ENCODE results near the gene ALOX12B.

The ALOX12B gene

GRCh38 chr17:8119581-8120519 is 32.3 kb upstream of the ALOX12B start:
- H3K4me3 ChIP-seq (ENCODE audit: low read length): peak overlapping the region; percentile 22
- H3K27ac ChIP-seq (ENCODE audit: low read depth, low read length): no peak overlapping the region
- H2BK15ac ChIP-seq (replicated peaks; ENCODE audit: low read depth): no peak overlapping the region
- no peaks in the 10 kb centered on the region for H3K79me1 ChIP-seq (ENCODE audit: low read length)
- H4K8ac ChIP-seq (ENCODE audit: low read depth, low read length): no peak overlapping the region
- peak overlapping the region; percentile 45 for H3K4me2 ChIP-seq (ENCODE audit: low read length)
- no CpG with 5 or more reads among the region's 28 CpGs for WGBS (ENCODE audit: extremely low coverage, insufficient coverage, low lambda C conversion rate)
- H3K23ac ChIP-seq (ENCODE audit: low read length): no peak overlapping the region
- peak; percentile 96 for DNase-seq
- no peak overlapping the region for H3K4ac ChIP-seq (ENCODE audit: low read depth, low read length)
- H3K18ac ChIP-seq (ENCODE audit: low read length): no peak overlapping the region
- H3K4me1 ChIP-seq (ENCODE audit: control insufficient read depth, low read depth, low read length): peaks cover under 1% of the 10 kb centered on the region
- peak overlapping the region; percentile 36 for H3K9ac ChIP-seq (ENCODE audit: low read length)
- no peaks in the 10 kb centered on the region for H3K36me3 ChIP-seq (ENCODE audit: control insufficient read depth, insufficient read depth, low read length)
- peak overlapping the region; percentile 38 for H3K56ac ChIP-seq (ENCODE audit: low read length)
- no peak overlapping the region for H2BK5ac ChIP-seq (ENCODE audit: low read length)
- no peak overlapping the region for H2AK5ac ChIP-seq (ENCODE audit: low read length)
- no peak overlapping the region for H2BK120ac ChIP-seq (ENCODE audit: low read depth, low read length)
- H4K5ac ChIP-seq (ENCODE audit: low read length): no peak overlapping the region
- no peaks in the 10 kb centered on the region for H3K79me2 ChIP-seq (ENCODE audit: control insufficient read depth, insufficient read depth, low read length)
- H3K27me3 ChIP-seq (ENCODE audit: insufficient read depth, low read length, poor library complexity): peaks cover 32% of the 10 kb centered on the region

GRCh38 chr17:8118769-8119580 is 31.5 kb upstream of the ALOX12B start:
- no peaks in the 10 kb centered on the region for H3K79me2 ChIP-seq (ENCODE audit: control insufficient read depth, insufficient read depth, low read length)
- no peak overlapping the region for H2BK15ac ChIP-seq (replicated peaks; ENCODE audit: low read depth)
- H3K79me1 ChIP-seq (ENCODE audit: low read length): no peaks in the 10 kb centered on the region
- no peak overlapping the region for H3K18ac ChIP-seq (ENCODE audit: low read length)
- peaks cover 29% of the 10 kb centered on the region for H3K27me3 ChIP-seq (ENCODE audit: insufficient read depth, low read length, poor library complexity)
- H3K23ac ChIP-seq (ENCODE audit: low read length): no peak overlapping the region
- H3K27ac ChIP-seq (ENCODE audit: low read depth, low read length): no peak overlapping the region
- H2BK5ac ChIP-seq (ENCODE audit: low read length): no peak overlapping the region
- H4K8ac ChIP-seq (ENCODE audit: low read depth, low read length): no peak overlapping the region
- H3K4me1 ChIP-seq (ENCODE audit: control insufficient read depth, low read depth, low read length): no peaks in the 10 kb centered on the region
- H3K4me2 ChIP-seq (ENCODE audit: low read length): peak overlapping the region; percentile 95
- no peak overlapping the region for H3K4ac ChIP-seq (ENCODE audit: low read depth, low read length)
- H2BK120ac ChIP-seq (ENCODE audit: low read depth, low read length): no peak overlapping the region
- peak; percentile 86 for DNase-seq
- peak overlapping the region; percentile 51 for H3K9ac ChIP-seq (ENCODE audit: low read length)
- 97% methylated on average over 2 of the region's 38 CpGs for WGBS (ENCODE audit: extremely low coverage, insufficient coverage, low lambda C conversion rate)
- no peak overlapping the region for H2AK5ac ChIP-seq (ENCODE audit: low read length)
- peak overlapping the region; percentile 51 for H3K56ac ChIP-seq (ENCODE audit: low read length)
- H3K36me3 ChIP-seq (ENCODE audit: control insufficient read depth, insufficient read depth, low read length): no peaks in the 10 kb centered on the region
- H3K4me3 ChIP-seq (ENCODE audit: low read length): peak overlapping the region; percentile 57
- H4K5ac ChIP-seq (ENCODE audit: low read length): no peak overlapping the region

DNA sequence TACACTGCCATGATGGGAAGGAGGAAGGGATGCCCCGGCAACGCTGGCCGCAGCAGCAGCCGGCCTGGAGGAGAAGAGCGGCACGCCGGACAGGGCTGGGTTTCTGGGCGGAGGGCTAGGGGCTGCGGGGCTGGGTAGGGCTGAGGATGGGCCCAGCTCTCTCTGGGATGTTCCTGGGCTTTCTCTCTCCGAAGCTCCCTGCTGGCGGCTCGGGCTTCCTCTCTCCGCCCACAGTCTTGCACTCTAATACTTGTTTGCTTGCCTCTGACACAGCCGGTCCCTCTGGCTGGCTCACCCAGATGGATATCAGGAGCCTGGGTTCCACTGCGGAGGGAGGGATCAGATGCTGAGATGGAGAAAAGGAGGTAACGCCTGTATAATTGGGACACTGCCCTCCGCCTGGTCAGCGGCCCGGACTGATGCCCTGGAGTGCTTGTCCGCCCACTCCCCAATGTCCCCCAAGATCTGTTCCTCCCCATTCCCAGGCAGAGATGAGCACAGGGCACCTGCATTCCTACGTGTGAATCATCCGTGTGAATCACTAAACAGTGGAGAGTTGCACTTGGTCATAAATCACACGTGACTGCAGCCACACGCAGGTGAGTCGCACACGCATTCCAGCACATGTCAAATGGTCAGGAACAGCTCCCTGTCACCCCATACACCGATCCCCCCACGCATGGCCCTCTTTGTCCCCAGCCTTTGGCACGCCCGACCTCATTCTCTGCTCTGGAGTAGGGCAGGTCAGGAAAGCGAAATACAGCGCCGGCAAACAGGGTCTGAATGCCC is 30.7 kb upstream of the ALOX12B start, which contains the start of gene ALOXE3:
Gene ALOXE3, minus strand, starts transcription at position 535 of the 789 bp plus-strand sequence. Its CDS starts 524 bp downstream, at position 11.
- Histone ChIP-seq H3K36me3 (ENCODE audit: control insufficient read depth, insufficient read depth, low read length) (no peaks in the 10 kb centered on the region), H3K27me3 (ENCODE audit: insufficient read depth, low read length, poor library complexity) (peaks cover 26% of the 10 kb centered on the region), H2BK15ac (replicated peaks; ENCODE audit: low read depth) (no peak within 1 kb of the TSS), H3K79me2 (ENCODE audit: control insufficient read depth, insufficient read depth, low read length) (no peaks in the 10 kb centered on the region), H2AK5ac (ENCODE audit: low read length) (no peak within 1 kb of the TSS), H3K56ac (ENCODE audit: low read length) (peak within 1 kb of the TSS; percentile 72), H3K27ac (ENCODE audit: low read depth, low read length) (no peak within 1 kb of the TSS), H3K23ac (ENCODE audit: low read length) (no peak within 1 kb of the TSS), H4K5ac (ENCODE audit: low read length) (no peak within 1 kb of the TSS), H3K4me2 (ENCODE audit: low read length) (peak within 1 kb of the TSS; percentile 95), H2BK120ac (ENCODE audit: low read depth, low read length) (no peak within 1 kb of the TSS), H3K4ac (ENCODE audit: low read depth, low read length) (no peak within 1 kb of the TSS), H3K18ac (ENCODE audit: low read length) (no peak within 1 kb of the TSS), H3K79me1 (ENCODE audit: low read length) (no peaks in the 10 kb centered on the region), H3K9ac (ENCODE audit: low read length) (peak within 1 kb of the TSS; percentile 51), H3K4me1 (ENCODE audit: control insufficient read depth, low read depth, low read length) (no peaks in the 10 kb centered on the region), H4K8ac (ENCODE audit: low read depth, low read length) (no peak within 1 kb of the TSS), H3K4me3 (ENCODE audit: low read length) (peak within 1 kb of the TSS; percentile 57), H2BK5ac (ENCODE audit: low read length) (no peak within 1 kb of the TSS)
- WGBS (ENCODE audit: extremely low coverage, insufficient coverage, low lambda C conversion rate): no CpG with 5 or more reads among the region's 33 CpGs
- peak; percentile 74 for DNase-seq

DNA sequence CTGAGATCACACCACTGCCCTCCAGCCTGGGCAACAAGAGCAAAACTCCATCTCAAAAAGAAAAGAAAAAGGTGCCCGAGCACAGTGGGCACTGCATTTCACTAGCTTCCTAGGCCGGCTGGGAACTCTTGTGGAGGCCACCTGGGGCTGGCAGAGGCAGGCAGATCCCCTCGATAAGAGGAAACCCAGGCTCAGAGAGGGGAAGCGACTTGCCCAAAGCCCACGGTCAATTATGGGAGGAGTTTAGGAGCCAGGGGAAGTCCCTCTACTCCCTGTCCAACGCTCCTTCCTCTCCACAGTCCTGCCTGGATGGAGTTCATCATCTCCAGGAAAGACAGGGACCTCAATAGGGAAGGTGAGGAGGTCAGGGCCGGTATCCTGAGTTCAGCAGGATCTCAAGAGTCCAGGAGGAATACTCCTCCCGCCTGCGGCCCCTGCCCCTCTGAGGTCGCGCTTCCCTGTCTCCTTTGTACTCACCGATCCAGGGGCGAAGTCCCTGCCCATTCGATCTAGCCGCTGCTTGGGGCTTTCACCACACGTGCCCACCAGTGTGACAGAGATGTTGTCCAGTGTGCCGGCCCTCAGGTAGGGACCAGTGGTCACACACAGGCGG is 30.0 kb upstream of the ALOX12B start:
- H2BK15ac ChIP-seq (replicated peaks; ENCODE audit: low read depth): no peak overlapping the region
- WGBS (ENCODE audit: extremely low coverage, insufficient coverage, low lambda C conversion rate): no CpG with 5 or more reads among the region's 18 CpGs
- no peaks in the 10 kb centered on the region for H3K4me1 ChIP-seq (ENCODE audit: control insufficient read depth, low read depth, low read length)
- no peak overlapping the region for H2BK5ac ChIP-seq (ENCODE audit: low read length)
- H3K9ac ChIP-seq (ENCODE audit: low read length): peak overlapping the region; percentile 44
- no peak overlapping the region for H3K4ac ChIP-seq (ENCODE audit: low read depth, low read length)
- peak overlapping the region; percentile 24 for H3K4me3 ChIP-seq (ENCODE audit: low read length)
- H3K56ac ChIP-seq (ENCODE audit: low read length): peak overlapping the region; percentile 72
- no peak overlapping the region for H4K8ac ChIP-seq (ENCODE audit: low read depth, low read length)
- H3K27ac ChIP-seq (ENCODE audit: low read depth, low read length): no peak overlapping the region
- H2BK120ac ChIP-seq (ENCODE audit: low read depth, low read length): no peak overlapping the region
- H3K79me2 ChIP-seq (ENCODE audit: control insufficient read depth, insufficient read depth, low read length): no peaks in the 10 kb centered on the region
- H2AK5ac ChIP-seq (ENCODE audit: low read length): no peak overlapping the region
- H3K23ac ChIP-seq (ENCODE audit: low read length): no peak overlapping the region
- no peaks in the 10 kb centered on the region for H3K79me1 ChIP-seq (ENCODE audit: low read length)
- H3K18ac ChIP-seq (ENCODE audit: low read length): no peak overlapping the region
- no peaks in the 10 kb centered on the region for H3K36me3 ChIP-seq (ENCODE audit: control insufficient read depth, insufficient read depth, low read length)
- DNase-seq: peak; percentile 29
- H3K27me3 ChIP-seq (ENCODE audit: insufficient read depth, low read length, poor library complexity): peaks cover 20% of the 10 kb centered on the region
- H4K5ac ChIP-seq (ENCODE audit: low read length): no peak overlapping the region
- peak overlapping the region; percentile 95 for H3K4me2 ChIP-seq (ENCODE audit: low read length)

DNA sequence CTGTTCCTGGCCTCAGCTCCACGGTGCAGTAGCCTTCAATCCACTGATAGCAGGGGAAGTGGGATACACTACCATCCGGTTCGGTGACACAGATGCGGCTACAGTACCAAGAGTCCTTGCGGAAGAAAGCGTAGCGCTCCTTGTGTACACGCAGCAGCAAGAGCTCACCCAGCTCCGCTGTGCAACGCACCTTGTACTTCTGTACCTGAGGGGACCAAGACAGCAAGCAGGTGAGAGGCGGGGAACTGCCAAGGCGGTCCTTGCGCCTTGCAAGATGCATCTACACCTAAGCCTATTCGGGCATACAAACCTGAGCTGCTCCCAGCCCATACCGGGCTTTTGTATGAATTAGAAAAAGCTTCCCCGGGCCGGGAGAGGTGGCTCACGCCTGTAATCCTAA is 29.3 kb upstream of the ALOX12B start:
- no peak overlapping the region for H2AK5ac ChIP-seq (ENCODE audit: low read length)
- no peaks in the 10 kb centered on the region for H3K4me1 ChIP-seq (ENCODE audit: control insufficient read depth, low read depth, low read length)
- no peak overlapping the region for H3K4ac ChIP-seq (ENCODE audit: low read depth, low read length)
- H4K8ac ChIP-seq (ENCODE audit: low read depth, low read length): no peak overlapping the region
- DNase-seq: no peak
- H2BK120ac ChIP-seq (ENCODE audit: low read depth, low read length): no peak overlapping the region
- H3K4me2 ChIP-seq (ENCODE audit: low read length): no peak overlapping the region
- H3K18ac ChIP-seq (ENCODE audit: low read length): no peak overlapping the region
- H3K79me1 ChIP-seq (ENCODE audit: low read length): no peaks in the 10 kb centered on the region
- H3K9ac ChIP-seq (ENCODE audit: low read length): no peak overlapping the region
- H3K56ac ChIP-seq (ENCODE audit: low read length): no peak overlapping the region
- H3K27me3 ChIP-seq (ENCODE audit: insufficient read depth, low read length, poor library complexity): peaks cover 23% of the 10 kb centered on the region
- H4K5ac ChIP-seq (ENCODE audit: low read length): no peak overlapping the region
- H2BK15ac ChIP-seq (replicated peaks; ENCODE audit: low read depth): no peak overlapping the region
- no CpG with 5 or more reads among the region's 18 CpGs for WGBS (ENCODE audit: extremely low coverage, insufficient coverage, low lambda C conversion rate)
- H3K23ac ChIP-seq (ENCODE audit: low read length): no peak overlapping the region
- H3K4me3 ChIP-seq (ENCODE audit: low read length): no peak overlapping the region
- no peak overlapping the region for H2BK5ac ChIP-seq (ENCODE audit: low read length)
- H3K79me2 ChIP-seq (ENCODE audit: control insufficient read depth, insufficient read depth, low read length): no peaks in the 10 kb centered on the region
- no peaks in the 10 kb centered on the region for H3K36me3 ChIP-seq (ENCODE audit: control insufficient read depth, insufficient read depth, low read length)
- H3K27ac ChIP-seq (ENCODE audit: low read depth, low read length): no peak overlapping the region

Measured in mesendoderm (in vitro differentiated cells).